OCI-LY7 (cell line): ENCODE data around the gene CDKAL1. TPM values are rescaled to one million over a fixed set of nuclear protein-coding genes. Genes with fewer than 3 reads are reported as not detected.

ENCODE experiments used
- BruUV-seq: library from RNA; stranded (reverse); fragments of 400-500 nt; replicated peaks from 2 replicates; lab custom pipeline; 2021; lab: Mats Ljungman, UMichigan
- CTCF ChIA-PET: fragments of 300-600 bp; sonication (Branson Sonifier 250); formaldehyde crosslinking; loops from one replicate; lab custom pipeline; 2022; ENCODE audit warnings: antibody characterized with exemption; ENCODE audit not compliant: unreplicated experiment; lab: Charles Lee
- POLR2A ChIA-PET: fragments of 300-600 bp; sonication (Branson Sonifier 250); formaldehyde crosslinking; loops from one replicate; lab custom pipeline; 2022; ENCODE audit warnings: antibody characterized with exemption; lab: Charles Lee
- DNase-seq: peaks from one replicate; pipeline ENCODE4 v3.0.0-alpha.2; 2015; ENCODE audit warnings: low spot score
- H2AFZ ChIP-seq: fragments of 200-600 bp; sonication (generic), shearing (Covaris generic); 2 replicates; pipeline ENCODE4 v1.6.1; 2014; ENCODE audit warnings: mild to moderate bottlenecking, antibody characterized with exemption, low read length, moderate library complexity
- H3K27ac ChIP-seq: fragments of 200-600 bp; sonication (generic); 2 replicates; pipeline ENCODE4 v1.5.1; 2014; ENCODE audit warnings: mixed run types, low read depth, mild to moderate bottlenecking, moderate library complexity, low read length, inconsistent platforms; ENCODE audit not compliant: poor library complexity, severe bottlenecking
- H3K36me3 ChIP-seq: fragments of 200-600 bp; sonication (generic); 2 replicates; pipeline ENCODE4 v1.6.1; 2014; ENCODE audit warnings: mild to moderate bottlenecking, antibody characterized with exemption, low read length, moderate library complexity, mixed read lengths; ENCODE audit not compliant: insufficient read depth
- H3K4me1 ChIP-seq: fragments of 200-600 bp; sonication (generic); 2 replicates; pipeline ENCODE4 v1.5.1; 2014; ENCODE audit warnings: mild to moderate bottlenecking, low read length; ENCODE audit not compliant: insufficient read depth, poor library complexity, severe bottlenecking
- H3K4me2 ChIP-seq: fragments of 200-600 bp; sonication (generic); 2 replicates; pipeline ENCODE4 v1.6.1; 2014; ENCODE audit warnings: mild to moderate bottlenecking, low read length
- H3K4me3 ChIP-seq: fragments of 200-600 bp; sonication (generic); 2 replicates; pipeline ENCODE4 v1.5.1; 2014; ENCODE audit warnings: mild to moderate bottlenecking, low read depth, low read length; ENCODE audit not compliant: poor library complexity, severe bottlenecking
- H3K79me2 ChIP-seq: fragments of 200-600 bp; sonication (generic); 2 replicates; pipeline ENCODE4 v1.6.1; 2016; ENCODE audit warnings: low read depth, mild to moderate bottlenecking, low read length, moderate library complexity, mixed read lengths; ENCODE audit not compliant: insufficient read depth
- H3K9me2 ChIP-seq: fragments of 200-600 bp; sonication (generic); 2 replicates; pipeline ENCODE4 v1.6.1; 2016; ENCODE audit warnings: mild to moderate bottlenecking, low read length, mixed read lengths; ENCODE audit not compliant: insufficient read depth
- H3K9me3 ChIP-seq: fragments of 200-600 bp; sonication (generic); 2 replicates; pipeline ENCODE4 v1.6.1; 2014; ENCODE audit warnings: mild to moderate bottlenecking, mixed run types, low read length, mixed read lengths
- H4K20me1 ChIP-seq: fragments of 200-600 bp; sonication (generic); 2 replicates; pipeline ENCODE4 v1.6.1; 2014; ENCODE audit warnings: mild to moderate bottlenecking, antibody characterized with exemption, low read length, moderate library complexity, mixed read lengths; ENCODE audit not compliant: insufficient read depth
- EZH2phosphoT487 ChIP-seq: fragments of 200-600 bp; sonication (generic); IDR thresholded peaks from 2 replicates; pipeline ENCODE4 v1.6.1; 2018; ENCODE audit warnings: low read depth, borderline replicate concordance, mild to moderate bottlenecking, mixed run types, antibody characterized with exemption, low read length, moderate library complexity, mixed read lengths
- intact Hi-C: fragments of 100-400 bp; cut with micrococcal nuclease; formaldehyde crosslinking; loops from one replicate; pipeline ENCODE4 v1.10.0; 2022; ENCODE audit not compliant: unreplicated experiment
- total RNA-seq, 2 experiments: library from RNA; depleted of rRNA in 1 of 2; stranded (reverse); fragments of >200 nt in 1 of 2; shearing (Covaris generic) in 1 of 2; gene quantifications; 2 replicates each; pipeline ENCODE4 v1.2.3, GENCODE V29; 2014 to 2022
- TF ChIP-seq, protein P1 (sequence below): fragments of 200-600 bp; sonication (generic); conservative IDR thresholded peaks from 2 replicates; pipeline ENCODE4 v1.5.1; 2014; ENCODE audit warnings: mild to moderate bottlenecking, antibody characterized with exemption, low read length, moderate library complexity, mixed read lengths

The CDKAL1 gene
- total RNA-seq, 2 experiments from 2014 or later: 19.9 to 21.1 TPM

DNA sequence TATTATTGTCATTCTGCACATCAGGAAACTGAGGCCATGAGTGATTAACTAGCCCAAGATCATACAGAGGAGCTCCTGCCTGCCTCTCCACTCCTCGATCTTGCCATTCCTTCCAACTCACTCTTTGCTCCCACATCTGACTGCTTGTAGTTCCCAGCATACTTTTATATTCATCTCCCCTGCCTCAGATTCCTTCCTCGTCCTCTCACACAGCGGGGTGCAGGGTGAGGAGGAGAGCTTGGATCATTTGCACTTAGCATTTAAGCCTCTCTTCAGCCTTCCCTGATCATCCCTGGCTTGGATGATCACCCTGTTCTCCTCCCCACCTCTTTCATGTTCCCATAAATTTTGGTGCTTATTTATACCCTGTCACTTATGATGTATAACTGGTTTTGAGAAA, 544.2 kb downstream of the CDKAL1 start:
- ChIA-PET POLR2A (interaction anchor here (1.1 kb wide), 1 partner anchor 16 kb away, joined by 4 read pairs; no protein-coding TSS in a partner anchor), CTCF (no interaction called here)
- no peaks in the 10 kb centered on the region for H3K4me1 ChIP-seq
- intact Hi-C loops: no loop called here
- no peak overlapping the region for H3K4me3 ChIP-seq
- H3K79me2 ChIP-seq: no peaks in the 10 kb centered on the region
- no TSS peak for BruUV-seq
- H3K9me2 ChIP-seq: no peaks in the 10 kb centered on the region
- no peak overlapping the region for H3K4me2 ChIP-seq
- H3K9me3 ChIP-seq: no peaks in the 10 kb centered on the region
- no peak for TF ChIP-seq EZH2phosphoT487
- TF ChIP-seq, protein P1, sequence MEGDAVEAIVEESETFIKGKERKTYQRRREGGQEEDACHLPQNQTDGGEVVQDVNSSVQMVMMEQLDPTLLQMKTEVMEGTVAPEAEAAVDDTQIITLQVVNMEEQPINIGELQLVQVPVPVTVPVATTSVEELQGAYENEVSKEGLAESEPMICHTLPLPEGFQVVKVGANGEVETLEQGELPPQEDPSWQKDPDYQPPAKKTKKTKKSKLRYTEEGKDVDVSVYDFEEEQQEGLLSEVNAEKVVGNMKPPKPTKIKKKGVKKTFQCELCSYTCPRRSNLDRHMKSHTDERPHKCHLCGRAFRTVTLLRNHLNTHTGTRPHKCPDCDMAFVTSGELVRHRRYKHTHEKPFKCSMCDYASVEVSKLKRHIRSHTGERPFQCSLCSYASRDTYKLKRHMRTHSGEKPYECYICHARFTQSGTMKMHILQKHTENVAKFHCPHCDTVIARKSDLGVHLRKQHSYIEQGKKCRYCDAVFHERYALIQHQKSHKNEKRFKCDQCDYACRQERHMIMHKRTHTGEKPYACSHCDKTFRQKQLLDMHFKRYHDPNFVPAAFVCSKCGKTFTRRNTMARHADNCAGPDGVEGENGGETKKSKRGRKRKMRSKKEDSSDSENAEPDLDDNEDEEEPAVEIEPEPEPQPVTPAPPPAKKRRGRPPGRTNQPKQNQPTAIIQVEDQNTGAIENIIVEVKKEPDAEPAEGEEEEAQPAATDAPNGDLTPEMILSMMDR: no peak
- no peaks in the 10 kb centered on the region for H3K36me3 ChIP-seq
- no peak for DNase-seq
- H4K20me1 ChIP-seq: no peaks in the 10 kb centered on the region
- H3K27ac ChIP-seq: no peak overlapping the region
- H2AFZ ChIP-seq: no peak overlapping the region

DNA sequence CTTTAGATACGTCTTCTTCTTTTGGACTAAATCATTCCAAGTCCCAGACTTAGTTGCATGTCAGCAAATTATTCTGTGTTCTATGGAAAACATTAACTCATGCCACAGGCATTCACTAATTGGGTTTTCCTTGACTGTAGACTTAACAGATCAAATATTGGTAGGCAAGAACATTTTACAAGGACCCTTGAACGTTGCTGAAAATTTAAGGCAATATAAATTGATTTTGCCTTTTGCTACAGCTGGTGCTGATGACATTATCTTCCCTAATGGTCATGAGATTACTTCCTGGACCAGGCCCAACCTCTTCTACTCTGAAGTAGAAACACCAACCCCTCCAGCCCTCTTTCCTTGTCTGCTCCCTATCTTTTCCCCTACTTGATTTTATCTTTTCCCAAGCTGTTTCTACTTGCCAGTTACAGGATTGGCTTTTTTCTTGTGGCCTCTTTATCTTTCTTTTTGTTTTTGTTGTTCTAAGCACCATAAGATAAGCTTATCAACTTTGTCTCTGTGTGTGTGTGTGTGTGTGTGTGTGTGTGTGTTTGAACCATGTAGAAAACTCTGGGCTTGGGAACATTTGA, 545.3 kb downstream of the CDKAL1 start:
- Histone ChIP-seq H3K4me1 (no peaks in the 10 kb centered on the region), H3K9me3 (no peaks in the 10 kb centered on the region), H4K20me1 (no peaks in the 10 kb centered on the region), H3K4me2 (no peak overlapping the region), H2AFZ (no peak overlapping the region), H3K79me2 (no peaks in the 10 kb centered on the region), H3K27ac (no peak overlapping the region), H3K36me3 (no peaks in the 10 kb centered on the region), H3K9me2 (no peaks in the 10 kb centered on the region), H3K4me3 (no peak overlapping the region)
- no peak for TF ChIP-seq EZH2phosphoT487
- TF ChIP-seq, protein P1: no peak
- ChIA-PET CTCF (no interaction called here), POLR2A (interaction anchor here (0.6 to 1.1 kb wide), 2 partner anchors 15 to 31 kb away, joined by 3 to 4 read pairs; no protein-coding TSS in a partner anchor)
- intact Hi-C loops: no loop called here
- no peak for DNase-seq
- no TSS peak for BruUV-seq

DNA sequence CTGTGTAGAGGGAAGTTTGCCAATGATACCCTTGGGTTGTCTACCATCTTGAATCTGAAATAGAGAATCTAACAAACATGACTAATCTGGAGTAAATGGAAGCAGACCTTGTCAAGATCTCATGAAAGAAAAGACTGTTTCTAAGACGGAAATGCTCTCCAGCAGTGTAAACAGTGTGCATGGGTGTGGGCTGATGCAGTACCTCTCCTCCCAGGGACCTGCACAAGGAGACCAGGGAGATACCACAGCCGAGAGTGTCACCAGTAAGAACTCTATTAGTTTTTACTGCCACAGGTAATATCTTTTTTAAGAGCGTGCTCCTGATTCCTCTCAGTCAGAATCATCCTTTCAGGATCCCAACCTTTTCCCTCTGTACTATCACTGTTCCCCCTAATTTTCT, 546.0 kb downstream of the CDKAL1 start:
- H3K36me3 ChIP-seq: no peaks in the 10 kb centered on the region
- no peak overlapping the region for H3K27ac ChIP-seq
- no peak for TF ChIP-seq EZH2phosphoT487
- TF ChIP-seq, protein P1: no peak
- intact Hi-C loops: no loop called here
- no peak for DNase-seq
- no peaks in the 10 kb centered on the region for H3K79me2 ChIP-seq
- no peaks in the 10 kb centered on the region for H3K4me1 ChIP-seq
- no peak overlapping the region for H2AFZ ChIP-seq
- no peaks in the 10 kb centered on the region for H3K9me3 ChIP-seq
- no peaks in the 10 kb centered on the region for H3K9me2 ChIP-seq
- CTCF ChIA-PET: no interaction called here
- no peak overlapping the region for H3K4me2 ChIP-seq
- H4K20me1 ChIP-seq: no peaks in the 10 kb centered on the region
- H3K4me3 ChIP-seq: no peak overlapping the region
- no TSS peak for BruUV-seq
- POLR2A ChIA-PET: no interaction called here
